H1 (cell line): Measurements from ENCODE around the gene LIMA1. TPM values are rescaled to one million over a fixed set of nuclear protein-coding genes. Genes with fewer than 3 reads are reported as not detected.

Source experiments
- CTCF ChIA-PET: fragments of 300-600 bp; sonication (Branson Sonifier 250); formaldehyde crosslinking; loops from one replicate; lab custom pipeline; 2021; ENCODE audit not compliant: partially characterized antibody; lab: Charles Lee
- POLR2A ChIA-PET: fragments of 300-600 bp; sonication (Branson Sonifier 250); formaldehyde crosslinking; loops from one replicate; lab custom pipeline; 2021; ENCODE audit warnings: inconsistent platforms; ENCODE audit not compliant: partially characterized antibody; lab: Charles Lee
- DNase-seq, 2 experiments: peaks; one replicate each; pipeline versions ENCODE4 v3.0.0 to v3.0.0-alpha.2; 2010 to 2022; ENCODE audit warnings: low spot score in 2 of 2, low read depth in 1 of 2, mixed read lengths in 1 of 2
- FAIRE-seq: peaks from 2 replicates; lab custom pipeline; 2011; peaks lifted over from hg19 to GRCh38; lab: Jason Lieb, UNC
- H2AFZ ChIP-seq: 2 replicates; pipeline ENCODE4 v1.8.1; 2012; ENCODE audit warnings: low read length, inconsistent platforms
- H2AK5ac ChIP-seq: 2 replicates; pipeline ENCODE4 v1.6.1; 2013; ENCODE audit warnings: low read depth, low read length
- H2BK120ac ChIP-seq: replicated peaks from 2 replicates; pipeline ENCODE3; 2013; ENCODE audit warnings: low read depth, low read length, inconsistent platforms
- H2BK12ac ChIP-seq: 2 replicates; pipeline ENCODE4 v1.6.1; 2013; ENCODE audit warnings: low read depth, low read length
- H2BK15ac ChIP-seq: 2 replicates; pipeline ENCODE4 v1.6.1; 2013; ENCODE audit warnings: low read length
- H2BK20ac ChIP-seq: 2 replicates; pipeline ENCODE4 v1.6.1; 2013; ENCODE audit warnings: low read length
- H2BK5ac ChIP-seq: 2 replicates; pipeline ENCODE4 v1.6.1; 2013; ENCODE audit warnings: low read depth, low read length
- H3K14ac ChIP-seq: 2 replicates; pipeline ENCODE4 v1.6.1; 2013; ENCODE audit warnings: inconsistent platforms; ENCODE audit not compliant: insufficient read length
- H3K18ac ChIP-seq: 2 replicates; pipeline ENCODE4 v1.6.1; 2013; ENCODE audit warnings: low read length; ENCODE audit errors: extremely low read depth
- H3K23ac ChIP-seq: 2 replicates; pipeline ENCODE4 v1.6.1; 2013; ENCODE audit warnings: inconsistent platforms; ENCODE audit not compliant: insufficient read length
- H3K23me2 ChIP-seq: 2 replicates; pipeline ENCODE4 v1.6.1; 2013; ENCODE audit warnings: low read depth, low read length
- H3K27ac ChIP-seq: 2 replicates; pipeline ENCODE4 v1.6.1; 2011; ENCODE audit warnings: low read depth, low read length, inconsistent platforms
- H3K27me3 ChIP-seq, 4 experiments: replicated peaks in 1 of 4; 1 replicate in 1 of 4; 2 replicates in 3 of 4; pipeline versions ENCODE4 v1.6.1 to v1.8.1; 2011 to 2013; ENCODE audit warnings: low read length in 3 of 4, mild to moderate bottlenecking in 3 of 4, inconsistent platforms in 2 of 4, mixed read lengths in 2 of 4, moderate library complexity in 1 of 4; ENCODE audit not compliant: control insufficient read depth in 3 of 4, insufficient read depth in 3 of 4; ENCODE audit errors: extremely low read depth in 1 of 4
- H3K36me3 ChIP-seq, 4 experiments: 2 replicates each; pipeline versions ENCODE4 v1.6.1 to v1.8.1; 2011 to 2013; ENCODE audit warnings: mild to moderate bottlenecking in 4 of 4, low read length in 3 of 4, moderate library complexity in 2 of 4, control low read depth in 1 of 4, inconsistent platforms in 1 of 4; ENCODE audit not compliant: insufficient read depth in 4 of 4, control insufficient read depth in 2 of 4
- H3K4ac ChIP-seq: replicated peaks from 2 replicates; pipeline ENCODE3; 2013; ENCODE audit warnings: low read length, low read depth, mixed read lengths, inconsistent platforms; ENCODE audit not compliant: insufficient read length
- H3K4me1 ChIP-seq, 4 experiments: replicated peaks in 1 of 4; 1 replicate in 1 of 4; 2 replicates in 3 of 4; pipeline versions ENCODE4 v1.6.1 to v1.8.1; 2011 to 2013; ENCODE audit warnings: low read length in 3 of 4, inconsistent platforms in 2 of 4, mixed read lengths in 1 of 4; ENCODE audit not compliant: insufficient read depth in 4 of 4, control insufficient read depth in 3 of 4
- H3K4me2 ChIP-seq, 2 experiments: 2 replicates each; pipeline versions ENCODE4 v1.6.1 to v1.8.1; 2011 to 2013; ENCODE audit warnings: low read depth in 2 of 2, low read length in 2 of 2, control low read depth in 1 of 2, inconsistent platforms in 1 of 2, mild to moderate bottlenecking in 1 of 2; ENCODE audit not compliant: insufficient read depth in 1 of 2
- H3K4me3 ChIP-seq, 4 experiments: fragments of 200-600, 300-600 bp in 1 of 4; sonication (generic), shearing (Covaris generic), sonication (Bioruptor Twin) in 1 of 4; 2 replicates each; pipeline versions ENCODE4 v1.5.1 to v1.8.1; 2011 to 2016; ENCODE audit warnings: low read length in 4 of 4, low read depth in 3 of 4, control low read depth in 2 of 4, inconsistent platforms in 2 of 4, mild to moderate bottlenecking in 2 of 4, mixed read lengths in 1 of 4, moderate library complexity in 1 of 4; ENCODE audit not compliant: insufficient read depth in 2 of 4; ENCODE audit errors: extremely low read depth in 1 of 4
- H3K56ac ChIP-seq: replicated peaks from 2 replicates; pipeline ENCODE3; 2013; ENCODE audit warnings: low read depth, mild to moderate bottlenecking, mixed read lengths, low read length, inconsistent platforms; ENCODE audit not compliant: insufficient read length
- H3K79me1 ChIP-seq: 2 replicates; pipeline ENCODE4 v1.6.1; 2013; ENCODE audit warnings: low read depth, low read length, control low read depth
- H3K79me2 ChIP-seq, 2 experiments: 2 replicates each; pipeline versions ENCODE4 v1.6.1 to v1.8.1; 2012 to 2013; ENCODE audit warnings: low read length in 2 of 2, mild to moderate bottlenecking in 2 of 2, inconsistent platforms in 1 of 2; ENCODE audit not compliant: insufficient read depth in 2 of 2, control insufficient read depth in 1 of 2
- H3K9ac ChIP-seq, 4 experiments: replicated peaks in 1 of 4; 1 replicate in 1 of 4; 2 replicates in 3 of 4; pipeline versions ENCODE4 v1.6.1 to v1.8.1; 2011 to 2013; ENCODE audit warnings: low read depth in 3 of 4, low read length in 3 of 4, control low read depth in 2 of 4, mild to moderate bottlenecking in 2 of 4, moderate library complexity in 2 of 4, inconsistent platforms in 1 of 4; ENCODE audit errors: extremely low read depth in 1 of 4
- H3K9me3 ChIP-seq, 2 experiments: 2 replicates each; pipeline versions ENCODE4 v1.6.1 to v1.8.1; 2012 to 2013; ENCODE audit warnings: mild to moderate bottlenecking in 2 of 2, moderate library complexity in 2 of 2, control low read depth in 1 of 2, inconsistent platforms in 1 of 2, low read depth in 1 of 2, low read length in 1 of 2, mixed read lengths in 1 of 2; ENCODE audit not compliant: insufficient read depth in 2 of 2
- H4K20me1 ChIP-seq, 2 experiments: replicated peaks in 1 of 2; 2 replicates each; pipeline versions ENCODE3 to v1.8.1; 2011 to 2013; ENCODE audit warnings: inconsistent platforms in 2 of 2, low read length in 2 of 2, mild to moderate bottlenecking in 1 of 2; ENCODE audit not compliant: insufficient read depth in 2 of 2, control insufficient read depth in 1 of 2
- H4K5ac ChIP-seq: 2 replicates; pipeline ENCODE4 v1.6.1; 2013; ENCODE audit warnings: low read length, low read depth, mixed read lengths, inconsistent platforms; ENCODE audit not compliant: insufficient read length
- H4K8ac ChIP-seq: 2 replicates; pipeline ENCODE4 v1.8.0; 2013; ENCODE audit warnings: mild to moderate bottlenecking, moderate library complexity, low read length, inconsistent platforms; ENCODE audit not compliant: insufficient read depth; ENCODE audit errors: extremely low read depth
- H4K91ac ChIP-seq: replicated peaks from 2 replicates; pipeline ENCODE3; 2013; ENCODE audit warnings: low read length, mixed read lengths, inconsistent platforms; ENCODE audit not compliant: insufficient read length
- ATF3 ChIP-seq: IDR thresholded peaks from 2 replicates; pipeline ENCODE4 v1.6.1; 2011; ENCODE audit warnings: low read depth, mild to moderate bottlenecking, low read length; ENCODE audit not compliant: insufficient read depth
- BCL11A ChIP-seq, 2 experiments: IDR thresholded peaks; one replicate each; pipeline ENCODE4 v1.6.1; 2011; ENCODE audit warnings: low read depth in 2 of 2, low read length in 2 of 2, mild to moderate bottlenecking in 2 of 2
- BRCA1 ChIP-seq: IDR thresholded peaks from 2 replicates; pipeline ENCODE4 v1.6.1; 2012; ENCODE audit warnings: low read depth, low read length, improper control_type of control experiment
- CBX8 ChIP-seq: fragments of 300-800, 300-1000 bp; sonication (generic); IDR thresholded peaks from 2 replicates; pipeline ENCODE4 v1.7.1; 2016; ENCODE audit warnings: low read depth, low read length, borderline replicate concordance
- JUN ChIP-seq: IDR thresholded peaks from 2 replicates; pipeline ENCODE4 v1.6.1; 2011; ENCODE audit warnings: low read depth, mild to moderate bottlenecking, improper control_type of control experiment, low read length
- KDM1A ChIP-seq: fragments of 200-600, 300-600 bp; sonication (generic); IDR thresholded peaks from 2 replicates; pipeline ENCODE4 v1.7.1; 2016; ENCODE audit warnings: mild to moderate bottlenecking, low read length, borderline replicate concordance
- KDM4A ChIP-seq: IDR thresholded peaks from one replicate; pipeline ENCODE4 v1.7.1; 2012; ENCODE audit warnings: low read depth, mild to moderate bottlenecking, moderate library complexity, low read length, inconsistent platforms; ENCODE audit not compliant: severe bottlenecking
- MAX ChIP-seq: IDR thresholded peaks from 2 replicates; pipeline ENCODE4 v1.6.1; 2012; ENCODE audit warnings: inconsistent platforms
- RBBP5 ChIP-seq: IDR thresholded peaks from 2 replicates; pipeline ENCODE4 v1.7.1; 2012; ENCODE audit warnings: low read depth, mild to moderate bottlenecking, inconsistent platforms, low read length, moderate library complexity, borderline replicate concordance
- RXRA ChIP-seq: IDR thresholded peaks from 2 replicates; pipeline ENCODE4 v1.6.1; 2011; ENCODE audit warnings: low read depth, mild to moderate bottlenecking, low read length, moderate library complexity; ENCODE audit not compliant: insufficient read depth
- SP2 ChIP-seq: IDR thresholded peaks from 2 replicates; pipeline ENCODE4 v1.6.1; 2012; ENCODE audit warnings: mild to moderate bottlenecking, low read length, inconsistent platforms
- SUZ12 ChIP-seq: fragments of 200-600 bp; sonication (generic); IDR thresholded peaks from 2 replicates; pipeline ENCODE4 v1.6.1; 2012; ENCODE audit warnings: mild to moderate bottlenecking, inconsistent platforms, low read length, moderate library complexity, mixed read lengths
- TCF12 ChIP-seq: IDR thresholded peaks from 2 replicates; pipeline ENCODE4 v1.6.1; 2011; ENCODE audit warnings: low read depth, mild to moderate bottlenecking, low read length
- WGBS, 2 experiments: shearing (Covaris generic) in 1 of 2; methylation state at CpG; one replicate each; pipeline versions ENCODE4 v1.1.6 to v1.1.7; 2013 to 2015; ENCODE audit warnings: low lambda C conversion rate in 2 of 2, mixed read lengths in 2 of 2, inconsistent platforms in 1 of 2, low coverage in 1 of 2, missing lambda C conversion rate in 1 of 2; ENCODE audit not compliant: insufficient replicate concordance in 2 of 2, insufficient coverage in 1 of 2, insufficient read length in 1 of 2; ENCODE audit errors: extremely low coverage in 1 of 2, missing lambda C conversion rate in 1 of 2; 5-methylcytosine and 5-hydroxymethylcytosine counted together
- polyA plus RNA-seq, 7 experiments: library from polyadenylated mRNA; depleted of rRNA in 3 of 7; stranded (reverse) in 5 of 7; unstranded in 2 of 7; fragments of >200 nt in 5 of 7; fragments of 200-250 nt in 2 of 7; gene quantifications; 1 replicate in 5 of 7; 2 replicates in 1 of 7; 4 replicates in 1 of 7; pipeline versions ENCODE4 v1.2.1 to v1.2.3, GENCODE V29; 2011 to 2013; ENCODE audit warnings: missing spikeins in 2 of 7, mixed read lengths in 2 of 7
- total RNA-seq: library from RNA; stranded (reverse); fragmentation: NEBNext Ultra II Directional; extraction: Animal tissue kit (Norgen Biotek cat#: 25700); gene quantifications from 2 replicates; pipeline ENCODE4 v1.2.1, GENCODE V29; 2021

Gene LIMA1
- total and polyA plus RNA-seq, 2 of the 8 experiments (the other 6 are each of a cell fraction or from before 2014, with no cell fraction given) = 12.7 to 47.6 TPM

GRCh38 chr12:50268482-50268881 is 14.8 kb downstream of the LIMA1 start:
- no peak overlapping the region for H3K4me2 ChIP-seq
- no peaks in the 10 kb centered on the region for H3K79me1 ChIP-seq
- H3K27ac ChIP-seq = no peak overlapping the region
- H3K36me3 ChIP-seq = no peaks in the 10 kb centered on the region
- H3K9me3 ChIP-seq = no peaks in the 10 kb centered on the region
- H4K20me1 ChIP-seq = no peaks in the 10 kb centered on the region
- no peak overlapping the region for H3K18ac ChIP-seq
- H2BK20ac ChIP-seq = no peak overlapping the region
- no peak overlapping the region for H4K5ac ChIP-seq
- WGBS, 2 experiments = 96% methylated on average over 2 of the region's 2 CpGs; no CpG with 5 or more reads in 1 of the 2 experiments
- no peak overlapping the region for H2BK15ac ChIP-seq
- H3K23me2 ChIP-seq = no peaks in the 10 kb centered on the region
- no peak overlapping the region for H4K91ac ChIP-seq
- CTCF ChIA-PET = interaction anchor here (0.6 kb wide), 1 partner anchor 41 kb away, joined by 4 read pairs; no protein-coding TSS in a partner anchor
- no peak overlapping the region for H2BK12ac ChIP-seq
- H2AK5ac ChIP-seq = no peak overlapping the region
- H3K4me3 ChIP-seq = no peak overlapping the region
- no peak overlapping the region for H2BK120ac ChIP-seq
- H3K4me1 ChIP-seq = no peaks in the 10 kb centered on the region; a peak in 2 of 7 replicates
- H3K79me2 ChIP-seq = no peaks in the 10 kb centered on the region
- no peak overlapping the region for H2AFZ ChIP-seq
- H3K14ac ChIP-seq = no peak overlapping the region
- H3K27me3 ChIP-seq = no peaks in the 10 kb centered on the region
- H4K8ac ChIP-seq = no peak overlapping the region
- no peak overlapping the region for H3K56ac ChIP-seq
- DNase-seq (no peak), FAIRE-seq (no peak)
- no peak overlapping the region for H3K4ac ChIP-seq
- no peak overlapping the region for H3K23ac ChIP-seq
- POLR2A ChIA-PET = no interaction called here
- H3K9ac ChIP-seq = no peak overlapping the region
- H2BK5ac ChIP-seq = no peak overlapping the region
- TF ChIP-seq SP2 (no peak), KDM1A (no peak), KDM4A (no peak), MAX (no peak), RBBP5 (no peak), TCF12 (no peak), ATF3 (no peak), BRCA1 (no peak), CBX8 (no peak), RXRA (no peak), JUN (no peak), BCL11A (IDR thresholded peaks at IDR 0.05; ENCODE audit: low read depth in 2 of 2, low read length in 2 of 2) (no peak), SUZ12 (no peak)
